Stomach (tissue), 4 donors: ENCODE data around the gene RPIA.

Experiments used
- CTCF ChIP-seq, 7 experiments: fragments of 450-650 bp in 4 of 7; fragments of 200-600 bp in 3 of 7; sonication (generic) in 3 of 7; IDR thresholded peaks; one replicate each; pipeline ENCODE4 v1.5.1; 2016 to 2019; ENCODE audit warnings: antibody characterized with exemption in 7 of 7, control low read depth in 2 of 7, mild to moderate bottlenecking in 1 of 7
- EP300 ChIP-seq: sonication (generic); formaldehyde crosslinking; IDR thresholded peaks from one replicate; pipeline ENCODE4 v1.6.1; 2017; ENCODE audit warnings: antibody characterized with exemption
- POLR2A ChIP-seq, 4 donors: fragments of 450-650 bp; IDR thresholded peaks; one replicate each; pipeline ENCODE4 v1.6.1; 2016; ENCODE audit warnings: antibody characterized with exemption in 4 of 4, control low read depth in 2 of 4, mild to moderate bottlenecking in 1 of 4, moderate library complexity in 1 of 4
- POLR2AphosphoS5 ChIP-seq, 3 donors: sonication (generic); formaldehyde crosslinking; IDR thresholded peaks; one replicate each; pipeline ENCODE4 v1.6.1; 2016; ENCODE audit warnings: antibody characterized with exemption in 3 of 3

- TF ChIP-seq EP300 (no peak), CTCF (IDR thresholded peaks at IDR 0.05) (no peak), POLR2AphosphoS5 (IDR thresholded peaks at IDR 0.05) (no peak), POLR2A (IDR thresholded peaks at IDR 0.05) (no peak)
These were observed 49.2 kb upstream of the RPIA start for GRCh38 chr2:88642278-88642677.
